ENCODE results near the gene CLTA.

CLTA gene

DNA sequence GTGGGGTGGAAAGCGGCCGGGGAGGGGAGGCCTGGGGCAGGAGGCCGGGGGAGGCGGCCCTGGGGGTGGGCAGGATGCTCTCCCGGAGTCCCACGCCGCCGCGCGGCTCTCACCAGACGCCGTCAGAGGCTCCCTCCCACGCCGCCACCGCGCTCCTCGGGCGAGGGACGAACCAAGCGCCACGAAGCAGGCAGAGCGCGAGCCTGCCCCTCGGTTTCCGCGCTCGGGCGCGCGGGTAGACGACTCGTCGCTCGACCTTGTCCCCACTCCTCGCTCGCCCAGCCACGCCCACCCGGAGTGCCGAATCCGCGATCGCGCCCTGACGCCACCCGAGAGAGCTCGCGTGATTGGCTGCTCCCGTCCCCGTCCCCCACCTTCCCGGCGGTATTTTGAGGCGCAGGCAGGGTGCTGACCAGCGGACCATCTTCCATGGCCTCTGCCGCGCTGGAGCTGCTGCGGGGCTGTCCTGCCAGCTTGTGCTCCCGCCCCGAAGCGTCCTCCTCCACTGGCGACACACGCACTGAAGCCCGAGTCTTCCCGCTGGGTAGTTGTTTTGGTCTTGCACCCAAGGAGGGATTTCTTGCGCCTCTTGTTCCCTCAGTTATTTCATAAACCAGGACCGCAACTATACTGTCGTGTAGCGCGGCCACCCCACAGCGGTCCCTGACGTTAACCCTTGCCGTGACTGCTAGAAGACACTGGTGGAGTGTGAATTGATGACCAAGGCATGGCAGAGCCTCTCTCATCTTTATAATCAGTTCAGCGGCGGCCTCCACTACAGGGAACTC lies 67.7 kb downstream of the CLTA start, which contains the start of gene GNE (continued):
- TF ChIP-seq ZNF280D (tag by site-specific recombination; IDR thresholded peaks at IDR 0.05) (no peak), ZNF48 (tag by site-specific recombination; IDR thresholded peaks at IDR 0.05) (no peak), HOXD13 (CRISPR knock-in tag; IDR thresholded peaks at IDR 0.05; ENCODE audit: borderline replicate concordance) (no peak), ZFHX2 (tag by site-specific recombination; conservative IDR thresholded peaks at IDR 0.05) (peak; percentile 92), ZNF645 (tag by site-specific recombination; IDR thresholded peaks at IDR 0.05) (no peak), ZNF404 (tag by site-specific recombination; IDR thresholded peaks at IDR 0.05) (no peak), BCL11A (tag by site-specific recombination; IDR thresholded peaks at IDR 0.05; ENCODE audit: low read depth) (peak; percentile 56), EGR2 (tag by site-specific recombination; IDR thresholded peaks at IDR 0.05; ENCODE audit: low read depth) (peak; percentile 83), ZNF501 (tag by site-specific recombination; IDR thresholded peaks at IDR 0.05) (peak; percentile 72), ZNF521 (tag by site-specific recombination; IDR thresholded peaks at IDR 0.05) (no peak), ZNF175 (tag by site-specific recombination; IDR thresholded peaks at IDR 0.05) (no peak), ZNF580 (tag by site-specific recombination; IDR thresholded peaks at IDR 0.05) (peak; percentile 45; the same call in 1 of the 2 replicates), GLIS1 (tag by site-specific recombination; IDR thresholded peaks at IDR 0.05) (peak; percentile 76), ZNF776 (tag by site-specific recombination; IDR thresholded peaks at IDR 0.05; ENCODE audit: borderline replicate concordance) (no peak), ZBTB20 (tag by site-specific recombination; IDR thresholded peaks at IDR 0.05) (peak; percentile 50), ZNF571 (tag by site-specific recombination; IDR thresholded peaks at IDR 0.05) (no peak), ZNF394 (tag by site-specific recombination; IDR thresholded peaks at IDR 0.05; ENCODE audit: borderline replicate concordance) (peak; percentile 27; the same call in 1 of the 2 replicates), IKZF3 (tag by site-specific recombination; IDR thresholded peaks at IDR 0.05) (no peak), ZNF311 (tag by site-specific recombination; IDR thresholded peaks at IDR 0.05; ENCODE audit: borderline replicate concordance) (no peak)
- TF ChIP-seq, protein P1, sequence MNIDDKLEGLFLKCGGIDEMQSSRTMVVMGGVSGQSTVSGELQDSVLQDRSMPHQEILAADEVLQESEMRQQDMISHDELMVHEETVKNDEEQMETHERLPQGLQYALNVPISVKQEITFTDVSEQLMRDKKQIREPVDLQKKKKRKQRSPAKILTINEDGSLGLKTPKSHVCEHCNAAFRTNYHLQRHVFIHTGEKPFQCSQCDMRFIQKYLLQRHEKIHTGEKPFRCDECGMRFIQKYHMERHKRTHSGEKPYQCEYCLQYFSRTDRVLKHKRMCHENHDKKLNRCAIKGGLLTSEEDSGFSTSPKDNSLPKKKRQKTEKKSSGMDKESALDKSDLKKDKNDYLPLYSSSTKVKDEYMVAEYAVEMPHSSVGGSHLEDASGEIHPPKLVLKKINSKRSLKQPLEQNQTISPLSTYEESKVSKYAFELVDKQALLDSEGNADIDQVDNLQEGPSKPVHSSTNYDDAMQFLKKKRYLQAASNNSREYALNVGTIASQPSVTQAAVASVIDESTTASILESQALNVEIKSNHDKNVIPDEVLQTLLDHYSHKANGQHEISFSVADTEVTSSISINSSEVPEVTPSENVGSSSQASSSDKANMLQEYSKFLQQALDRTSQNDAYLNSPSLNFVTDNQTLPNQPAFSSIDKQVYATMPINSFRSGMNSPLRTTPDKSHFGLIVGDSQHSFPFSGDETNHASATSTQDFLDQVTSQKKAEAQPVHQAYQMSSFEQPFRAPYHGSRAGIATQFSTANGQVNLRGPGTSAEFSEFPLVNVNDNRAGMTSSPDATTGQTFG (tag by site-specific recombination; IDR thresholded peaks at IDR 0.05; ENCODE audit: borderline replicate concordance) = no peak
- TF ChIP-seq, protein P2, sequence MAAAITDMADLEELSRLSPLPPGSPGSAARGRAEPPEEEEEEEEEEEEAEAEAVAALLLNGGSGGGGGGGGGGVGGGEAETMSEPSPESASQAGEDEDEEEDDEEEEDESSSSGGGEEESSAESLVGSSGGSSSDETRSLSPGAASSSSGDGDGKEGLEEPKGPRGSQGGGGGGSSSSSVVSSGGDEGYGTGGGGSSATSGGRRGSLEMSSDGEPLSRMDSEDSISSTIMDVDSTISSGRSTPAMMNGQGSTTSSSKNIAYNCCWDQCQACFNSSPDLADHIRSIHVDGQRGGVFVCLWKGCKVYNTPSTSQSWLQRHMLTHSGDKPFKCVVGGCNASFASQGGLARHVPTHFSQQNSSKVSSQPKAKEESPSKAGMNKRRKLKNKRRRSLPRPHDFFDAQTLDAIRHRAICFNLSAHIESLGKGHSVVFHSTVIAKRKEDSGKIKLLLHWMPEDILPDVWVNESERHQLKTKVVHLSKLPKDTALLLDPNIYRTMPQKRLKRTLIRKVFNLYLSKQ (tag by site-specific recombination; IDR thresholded peaks at IDR 0.05; ENCODE audit: borderline replicate concordance) = no peak
- TF ChIP-seq, protein P3, sequence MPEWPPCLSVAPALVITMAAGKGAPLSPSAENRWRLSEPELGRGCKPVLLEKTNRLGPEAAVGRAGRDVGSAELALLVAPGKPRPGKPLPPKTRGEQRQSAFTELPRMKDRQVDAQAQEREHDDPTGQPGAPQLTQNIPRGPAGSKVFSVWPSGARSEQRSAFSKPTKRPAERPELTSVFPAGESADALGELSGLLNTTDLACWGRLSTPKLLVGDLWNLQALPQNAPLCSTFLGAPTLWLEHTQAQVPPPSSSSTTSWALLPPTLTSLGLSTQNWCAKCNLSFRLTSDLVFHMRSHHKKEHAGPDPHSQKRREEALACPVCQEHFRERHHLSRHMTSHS (tag by site-specific recombination; IDR thresholded peaks at IDR 0.05) = no peak
- TF ChIP-seq, protein P4, sequence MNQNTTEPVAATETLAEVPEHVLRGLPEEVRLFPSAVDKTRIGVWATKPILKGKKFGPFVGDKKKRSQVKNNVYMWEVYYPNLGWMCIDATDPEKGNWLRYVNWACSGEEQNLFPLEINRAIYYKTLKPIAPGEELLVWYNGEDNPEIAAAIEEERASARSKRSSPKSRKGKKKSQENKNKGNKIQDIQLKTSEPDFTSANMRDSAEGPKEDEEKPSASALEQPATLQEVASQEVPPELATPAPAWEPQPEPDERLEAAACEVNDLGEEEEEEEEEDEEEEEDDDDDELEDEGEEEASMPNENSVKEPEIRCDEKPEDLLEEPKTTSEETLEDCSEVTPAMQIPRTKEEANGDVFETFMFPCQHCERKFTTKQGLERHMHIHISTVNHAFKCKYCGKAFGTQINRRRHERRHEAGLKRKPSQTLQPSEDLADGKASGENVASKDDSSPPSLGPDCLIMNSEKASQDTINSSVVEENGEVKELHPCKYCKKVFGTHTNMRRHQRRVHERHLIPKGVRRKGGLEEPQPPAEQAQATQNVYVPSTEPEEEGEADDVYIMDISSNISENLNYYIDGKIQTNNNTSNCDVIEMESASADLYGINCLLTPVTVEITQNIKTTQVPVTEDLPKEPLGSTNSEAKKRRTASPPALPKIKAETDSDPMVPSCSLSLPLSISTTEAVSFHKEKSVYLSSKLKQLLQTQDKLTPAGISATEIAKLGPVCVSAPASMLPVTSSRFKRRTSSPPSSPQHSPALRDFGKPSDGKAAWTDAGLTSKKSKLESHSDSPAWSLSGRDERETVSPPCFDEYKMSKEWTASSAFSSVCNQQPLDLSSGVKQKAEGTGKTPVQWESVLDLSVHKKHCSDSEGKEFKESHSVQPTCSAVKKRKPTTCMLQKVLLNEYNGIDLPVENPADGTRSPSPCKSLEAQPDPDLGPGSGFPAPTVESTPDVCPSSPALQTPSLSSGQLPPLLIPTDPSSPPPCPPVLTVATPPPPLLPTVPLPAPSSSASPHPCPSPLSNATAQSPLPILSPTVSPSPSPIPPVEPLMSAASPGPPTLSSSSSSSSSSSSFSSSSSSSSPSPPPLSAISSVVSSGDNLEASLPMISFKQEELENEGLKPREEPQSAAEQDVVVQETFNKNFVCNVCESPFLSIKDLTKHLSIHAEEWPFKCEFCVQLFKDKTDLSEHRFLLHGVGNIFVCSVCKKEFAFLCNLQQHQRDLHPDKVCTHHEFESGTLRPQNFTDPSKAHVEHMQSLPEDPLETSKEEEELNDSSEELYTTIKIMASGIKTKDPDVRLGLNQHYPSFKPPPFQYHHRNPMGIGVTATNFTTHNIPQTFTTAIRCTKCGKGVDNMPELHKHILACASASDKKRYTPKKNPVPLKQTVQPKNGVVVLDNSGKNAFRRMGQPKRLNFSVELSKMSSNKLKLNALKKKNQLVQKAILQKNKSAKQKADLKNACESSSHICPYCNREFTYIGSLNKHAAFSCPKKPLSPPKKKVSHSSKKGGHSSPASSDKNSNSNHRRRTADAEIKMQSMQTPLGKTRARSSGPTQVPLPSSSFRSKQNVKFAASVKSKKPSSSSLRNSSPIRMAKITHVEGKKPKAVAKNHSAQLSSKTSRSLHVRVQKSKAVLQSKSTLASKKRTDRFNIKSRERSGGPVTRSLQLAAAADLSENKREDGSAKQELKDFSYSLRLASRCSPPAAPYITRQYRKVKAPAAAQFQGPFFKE (tag by site-specific recombination; IDR thresholded peaks at IDR 0.05; ENCODE audit: borderline replicate concordance) = no peak
